HG02588 (cell line): Measurements from ENCODE around the gene DNER.
"Not testable (repeated sequence)": the region's sequence is repeated elsewhere in the genome, so short reads cannot be mapped to it uniquely, and the experiment has no call there.

Experiments used
- ATAC-seq: cut with Tn5 transposase; IDR thresholded peaks from one replicate; pipeline ENCODE4 v1.9.1; 2021; ENCODE audit warnings: mild to moderate bottlenecking, moderate library complexity; ENCODE audit not compliant: unreplicated experiment

DNER gene

GRCh38 chr2:229350117-229350805, 364.1 kb downstream of the DNER start:
- ATAC-seq, result no peak

GRCh38 chr2:229348128-229348527, 366.2 kb downstream of the DNER start:
- no peak for ATAC-seq

GRCh38 chr2:229346816-229347540, 367.4 kb downstream of the DNER start:
- ATAC-seq, result no peak

- ATAC-seq, result no peak
Observed at GRCh38 chr2:229344955-229345354, 369.4 kb downstream of the DNER start.

- no peak for ATAC-seq
Observed at GRCh38 chr2:229344151-229344551, 370.2 kb downstream of the DNER start.

- no peak for ATAC-seq
Observed at GRCh38 chr2:229343661-229344060, 370.7 kb downstream of the DNER start.

- no peak for ATAC-seq
Observed at GRCh38 chr2:229342376-229342775, 372.0 kb downstream of the DNER start.

- no peak for ATAC-seq
Observed at GRCh38 chr2:229340086-229340760, 374.1 kb downstream of the DNER start.

- no peak for ATAC-seq
Observed at GRCh38 chr2:229339618-229340017, 374.7 kb downstream of the DNER start.

- ATAC-seq, result not testable (repeated sequence)
Observed at GRCh38 chr2:229339171-229339570, 375.2 kb downstream of the DNER start.

GRCh38 chr2:229335877-229336346, 378.4 kb downstream of the DNER start:
- ATAC-seq, result no peak

- no peak for ATAC-seq
Observed at GRCh38 chr2:229335330-229335729, 379.0 kb downstream of the DNER start.

GRCh38 chr2:229330952-229331351, 383.4 kb downstream of the DNER start:
- ATAC-seq, result no peak

- ATAC-seq, result no peak
Observed at GRCh38 chr2:229319558-229319957, 394.8 kb downstream of the DNER start.

GRCh38 chr2:229314117-229314516, 400.2 kb downstream of the DNER start:
- ATAC-seq, result no peak

- no peak for ATAC-seq
Observed at GRCh38 chr2:229313591-229313990, 400.8 kb downstream of the DNER start.
